NCI-H2227 (cell line): Measurements from ENCODE around the gene SPEF1.

Experiments used
- DNase-seq: peaks from one replicate; lab custom pipeline; 2025; ENCODE audit not compliant: unreplicated experiment; lab: John Stamatoyannopoulos, UW

The SPEF1 gene

GRCh38 chr20:3751305-3751674 lies 30.0 kb downstream of the SPEF1 start:
- DNase-seq = no peak

- no peak for DNase-seq
Measured at GRCh38 chr20:3749689-3750531, 31.3 kb downstream of the SPEF1 start.

- DNase-seq = no peak
Measured at GRCh38 chr20:3749087-3749688, 32.1 kb downstream of the SPEF1 start.

DNA sequence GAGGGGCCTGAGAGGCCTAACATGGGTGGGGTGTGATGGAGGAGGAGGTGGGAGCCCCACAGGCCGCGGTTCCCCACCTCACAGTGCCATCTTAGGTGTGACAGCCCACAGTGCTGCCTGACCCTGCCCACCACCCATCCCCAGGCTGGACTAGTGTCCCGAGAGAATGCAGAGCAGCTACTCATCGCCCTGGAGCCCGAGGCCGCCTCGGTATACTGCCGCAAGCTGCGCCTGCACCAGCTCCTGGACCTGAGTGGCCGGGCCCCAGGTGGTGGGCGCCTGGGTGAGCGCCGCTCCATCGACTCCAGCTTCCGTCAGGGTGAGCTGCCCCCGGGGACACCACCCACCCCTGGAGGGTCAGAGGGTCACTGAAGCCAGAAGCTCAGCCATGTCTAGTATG lies 33.2 kb downstream of the SPEF1 start:
- DNase-seq = no peak

DNA sequence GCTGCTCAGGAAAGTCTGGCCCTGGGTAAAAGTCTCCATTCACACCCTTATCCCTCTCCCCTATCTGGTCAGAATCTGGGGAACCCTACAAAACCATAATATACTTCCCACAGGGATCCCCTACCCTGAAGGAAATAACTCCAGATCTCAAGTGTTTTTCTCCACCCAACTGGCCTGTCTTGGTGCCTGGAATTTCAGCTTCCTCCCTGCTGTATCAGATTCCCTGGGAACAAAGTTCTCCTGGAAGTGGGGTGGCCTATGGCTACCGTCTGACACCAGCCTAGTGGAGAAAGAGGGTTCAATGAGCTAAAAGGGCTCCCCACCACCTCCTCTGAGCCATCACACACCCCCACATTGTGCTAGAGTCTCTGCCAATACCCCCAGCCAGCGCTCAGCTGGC lies 33.8 kb downstream of the SPEF1 start:
- DNase-seq = no peak

DNA sequence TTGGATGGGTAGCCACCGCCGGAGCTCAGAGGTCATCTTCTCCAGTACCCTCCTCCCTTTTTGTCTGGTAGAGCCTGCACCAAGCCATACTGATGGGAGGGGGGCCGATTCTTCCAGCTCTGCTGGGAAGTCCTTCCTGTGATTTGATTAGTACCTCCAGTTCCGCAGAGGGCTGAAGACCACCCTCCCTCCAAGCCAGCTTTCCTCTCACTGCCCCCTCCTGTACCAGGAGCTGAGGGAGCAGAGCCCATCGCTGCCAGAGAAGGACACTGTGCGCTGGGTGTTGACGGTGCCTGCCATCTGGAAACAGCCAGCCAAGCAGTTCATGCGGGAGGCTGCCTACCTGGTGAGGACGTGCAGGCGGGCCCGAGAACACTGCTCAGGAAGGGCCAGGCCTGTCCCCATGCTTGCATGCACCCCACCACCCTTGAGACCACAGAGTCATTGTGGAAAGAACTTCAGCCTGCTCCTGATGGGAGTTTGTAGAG lies 35.5 kb downstream of the SPEF1 start:
- DNase-seq = no peak

- DNase-seq = peak; percentile 32
Measured at GRCh38 chr20:3744806-3745685, 36.2 kb downstream of the SPEF1 start.

DNA sequence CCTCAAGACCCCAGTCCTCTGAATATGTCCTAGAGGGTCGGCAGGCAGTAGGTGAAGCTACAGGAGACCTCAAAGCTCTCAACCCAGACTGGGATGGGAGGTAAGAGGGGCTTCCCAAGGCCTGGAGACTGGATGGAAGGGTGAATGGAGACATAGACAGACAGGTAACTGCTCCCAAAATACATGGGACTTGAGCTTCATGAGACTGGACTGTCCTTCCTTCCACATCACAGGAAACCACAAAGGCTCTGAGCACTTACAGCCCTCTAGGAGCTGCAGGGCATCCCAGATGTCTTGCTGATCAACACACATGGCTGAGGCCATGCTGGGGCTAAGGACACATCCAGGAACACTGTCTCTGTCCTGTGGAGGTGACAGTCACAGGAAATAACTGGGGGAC lies 37.2 kb downstream of the SPEF1 start:
- no peak for DNase-seq

- DNase-seq = no peak
Measured at GRCh38 chr20:3743251-3743650, 38.0 kb downstream of the SPEF1 start.

GRCh38 chr20:3741836-3742458 lies 39.3 kb downstream of the SPEF1 start:
- DNase-seq = peak; percentile 64

- DNase-seq = no peak
Measured at GRCh38 chr20:3740615-3741301, 40.5 kb downstream of the SPEF1 start.

DNA sequence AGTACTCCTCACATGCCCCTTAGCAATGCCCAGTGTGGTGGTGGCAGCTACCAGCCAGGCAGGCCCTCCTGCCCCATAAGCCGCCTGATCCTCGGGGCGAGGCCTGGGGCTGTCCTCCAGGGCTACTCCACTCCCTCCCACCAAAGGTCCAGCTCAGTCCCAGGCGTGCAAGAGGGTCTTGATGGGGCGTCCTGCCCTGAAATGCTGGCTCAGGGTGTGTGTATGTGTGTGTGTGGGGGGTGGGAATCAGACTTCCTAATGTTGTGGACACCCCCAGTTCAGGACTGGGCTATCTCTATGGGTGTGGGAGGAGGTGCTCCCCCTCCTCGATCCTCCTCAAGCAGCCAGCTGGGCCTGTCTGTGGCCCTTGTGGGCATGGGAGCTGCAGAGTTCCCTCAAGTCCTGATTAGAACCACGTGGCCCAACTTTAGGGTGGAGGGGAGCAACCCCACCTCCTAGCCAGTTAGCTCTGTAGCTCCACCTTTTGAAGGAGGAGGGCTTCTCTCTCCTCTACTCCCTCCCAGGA lies 41.3 kb downstream of the SPEF1 start:
- no peak for DNase-seq

- no peak for DNase-seq
Measured at GRCh38 chr20:3739054-3739925, 42.0 kb downstream of the SPEF1 start.

- DNase-seq = no peak
Measured at GRCh38 chr20:3738111-3739053, 42.9 kb downstream of the SPEF1 start.

DNA sequence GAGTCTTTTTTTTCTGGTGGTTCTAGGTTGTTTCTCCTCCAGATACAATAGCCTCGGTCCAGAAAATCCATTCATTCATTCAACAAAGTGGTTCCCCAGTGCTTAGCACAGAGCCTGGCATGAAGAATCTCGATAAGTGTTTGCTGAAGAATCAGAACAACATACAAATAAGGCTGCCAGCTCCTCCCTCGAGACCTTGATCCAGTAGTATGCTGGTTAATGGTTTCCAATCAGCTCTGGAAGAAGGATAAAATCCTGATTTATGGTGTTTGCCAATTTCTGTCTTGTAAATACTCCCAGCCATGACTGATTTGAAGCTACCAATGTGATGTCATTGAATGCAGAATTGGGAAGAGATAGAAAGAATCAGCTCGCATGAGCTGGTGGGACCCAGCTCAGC lies 45.5 kb downstream of the SPEF1 start:
- no peak for DNase-seq

GRCh38 chr20:3734111-3734843 lies 47.0 kb downstream of the SPEF1 start:
- no peak for DNase-seq

GRCh38 chr20:3733119-3733995 lies 47.9 kb downstream of the SPEF1 start:
- DNase-seq = no peak
